ENCODE data around the gene DEFB115.

DNA sequence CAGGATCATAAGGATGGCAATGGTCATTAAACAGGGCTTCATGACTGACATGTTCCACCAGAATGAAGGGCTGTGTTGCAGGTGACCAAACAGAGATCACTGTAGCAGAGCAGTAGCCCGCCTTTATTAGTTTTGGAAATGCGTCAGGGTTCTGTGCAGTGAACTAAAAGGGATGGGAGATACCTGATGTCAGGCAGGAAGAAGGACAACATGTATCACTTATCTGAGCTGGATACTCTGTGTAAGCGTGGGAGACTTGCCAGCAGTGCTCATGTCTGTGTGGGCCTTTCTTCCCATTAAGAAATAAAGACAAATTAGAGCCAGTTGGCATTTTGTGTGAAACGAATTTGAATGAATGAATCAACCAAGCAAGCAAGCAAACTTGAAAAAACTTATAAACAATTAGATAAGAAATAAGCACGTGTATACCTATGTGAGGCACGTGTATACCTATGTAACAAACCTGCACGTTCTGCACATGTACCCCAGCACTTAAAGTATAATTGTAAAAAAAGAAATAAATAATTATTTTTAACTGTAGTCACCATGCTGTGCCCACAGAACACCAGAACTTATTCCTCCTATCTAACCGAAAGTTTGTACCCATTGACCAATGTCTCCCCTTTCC, 51.2 kb downstream of the DEFB115 start, which contains the start of gene DEFB116:
- TF ChIP-seq POLR2A (IDR thresholded peaks at IDR 0.05; ENCODE audit: low read depth) (no peak), POLR2AphosphoS5 (IDR thresholded peaks at IDR 0.05) (no peak)
- TF ChIP-seq, protein P1, sequence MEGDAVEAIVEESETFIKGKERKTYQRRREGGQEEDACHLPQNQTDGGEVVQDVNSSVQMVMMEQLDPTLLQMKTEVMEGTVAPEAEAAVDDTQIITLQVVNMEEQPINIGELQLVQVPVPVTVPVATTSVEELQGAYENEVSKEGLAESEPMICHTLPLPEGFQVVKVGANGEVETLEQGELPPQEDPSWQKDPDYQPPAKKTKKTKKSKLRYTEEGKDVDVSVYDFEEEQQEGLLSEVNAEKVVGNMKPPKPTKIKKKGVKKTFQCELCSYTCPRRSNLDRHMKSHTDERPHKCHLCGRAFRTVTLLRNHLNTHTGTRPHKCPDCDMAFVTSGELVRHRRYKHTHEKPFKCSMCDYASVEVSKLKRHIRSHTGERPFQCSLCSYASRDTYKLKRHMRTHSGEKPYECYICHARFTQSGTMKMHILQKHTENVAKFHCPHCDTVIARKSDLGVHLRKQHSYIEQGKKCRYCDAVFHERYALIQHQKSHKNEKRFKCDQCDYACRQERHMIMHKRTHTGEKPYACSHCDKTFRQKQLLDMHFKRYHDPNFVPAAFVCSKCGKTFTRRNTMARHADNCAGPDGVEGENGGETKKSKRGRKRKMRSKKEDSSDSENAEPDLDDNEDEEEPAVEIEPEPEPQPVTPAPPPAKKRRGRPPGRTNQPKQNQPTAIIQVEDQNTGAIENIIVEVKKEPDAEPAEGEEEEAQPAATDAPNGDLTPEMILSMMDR (IDR thresholded peaks at IDR 0.05): no peak

Measured in esophagus muscularis mucosa (tissue), 3 donors.